HepG2 (cell line): ENCODE data around the gene CATSPERD. TPM values are rescaled to one million over a fixed set of nuclear protein-coding genes. Genes with fewer than 3 reads are reported as not detected.

ENCODE experiments used
- AFF4 ChIP-seq: sonication (generic); formaldehyde crosslinking; IDR thresholded peaks from 2 replicates; pipeline ENCODE4 v1.4.0; 2020; ENCODE audit warnings: missing genetic modification reagents
- ARID4A ChIP-seq: sonication (generic); formaldehyde crosslinking; IDR thresholded peaks from 2 replicates; pipeline ENCODE4 v1.5.0; 2020; ENCODE audit warnings: mild to moderate bottlenecking, missing genetic modification reagents, borderline replicate concordance
- DMTF1 ChIP-seq: sonication (generic); formaldehyde crosslinking; IDR thresholded peaks from 2 replicates; pipeline ENCODE4 v1.4.0; 2020; ENCODE audit warnings: mild to moderate bottlenecking, missing genetic modification reagents
- EZH2 ChIP-seq: conservative IDR thresholded peaks from 2 replicates; pipeline ENCODE4 v1.6.1; 2012; ENCODE audit warnings: mild to moderate bottlenecking, low read depth, low read length, moderate library complexity
- IKZF4 ChIP-seq: sonication (generic); formaldehyde crosslinking; IDR thresholded peaks from 2 replicates; pipeline ENCODE4 v1.5.1; 2020; ENCODE audit warnings: borderline replicate concordance, mild to moderate bottlenecking, low read depth, missing genetic modification reagents; ENCODE audit errors: not compliant biosample characterization
- MTA3 ChIP-seq: sonication (generic); formaldehyde crosslinking; IDR thresholded peaks from 2 replicates; pipeline ENCODE4 v1.4.0; 2020; ENCODE audit warnings: missing genetic modification reagents
- PLRG1 ChIP-seq: fragments of 450-650 bp; conservative IDR thresholded peaks from 2 replicates; pipeline ENCODE4 v1.6.1; 2016
- ZFP90 ChIP-seq: sonication (generic); formaldehyde crosslinking; IDR thresholded peaks from 2 replicates; pipeline ENCODE4 v1.8.0; 2022; ENCODE audit warnings: missing genetic modification reagents, mild to moderate bottlenecking, inconsistent platforms, borderline replicate concordance
- ZNF224 ChIP-seq: sonication (generic); formaldehyde crosslinking; IDR thresholded peaks from 2 replicates; pipeline ENCODE4 v1.5.0; 2020; ENCODE audit warnings: mild to moderate bottlenecking, missing genetic modification reagents
- ZNF280B ChIP-seq: sonication (generic); formaldehyde crosslinking; IDR thresholded peaks from 2 replicates; pipeline ENCODE4 v1.5.0; 2020; ENCODE audit warnings: missing genetic modification reagents, mild to moderate bottlenecking, borderline replicate concordance
- ZNF350 ChIP-seq: sonication (generic); formaldehyde crosslinking; IDR thresholded peaks from 2 replicates; pipeline ENCODE4 v1.4.0; 2020; ENCODE audit warnings: mild to moderate bottlenecking, low read depth, missing genetic modification reagents, borderline replicate concordance
- ZNF432 ChIP-seq: sonication (generic); formaldehyde crosslinking; IDR thresholded peaks from 2 replicates; pipeline ENCODE4 v1.5.0; 2020; ENCODE audit warnings: missing genetic modification reagents, mild to moderate bottlenecking, borderline replicate concordance
- ZNF460 ChIP-seq: sonication (generic); formaldehyde crosslinking; IDR thresholded peaks from 2 replicates; pipeline ENCODE4 v1.5.1; 2020; ENCODE audit warnings: missing genetic modification reagents, mild to moderate bottlenecking, borderline replicate concordance
- ZNF713 ChIP-seq: sonication (generic); formaldehyde crosslinking; IDR thresholded peaks from 2 replicates; pipeline ENCODE4 v1.4.0; 2020; ENCODE audit warnings: mild to moderate bottlenecking, missing genetic modification reagents
- polyA plus RNA-seq, 8 experiments: library from polyadenylated mRNA; depleted of rRNA in 3 of 8; stranded (reverse) in 7 of 8; unstranded in 1 of 8; fragments of >200 nt; fragmentation: Illumina TruSeq in 4 of 8; extraction: Trizol in 4 of 8; gene quantifications; 2 replicates each; pipeline versions ENCODE4 v1.2.1 to v1.2.3, GENCODE V29; 2011 to 2016; ENCODE audit warnings: low read depth in 4 of 8, missing spikeins in 1 of 8, mixed read lengths in 1 of 8; ENCODE audit not compliant: insufficient read depth in 1 of 8
- total RNA-seq, 5 experiments: library from RNA; depleted of rRNA; stranded (reverse); fragments of >200 nt; fragmentation: Illumina TruSeq; extraction: Trizol; gene quantifications; 2 replicates each; pipeline ENCODE4 v1.2.3, GENCODE V29; 2016; ENCODE audit warnings: low read depth in 1 of 5

Gene CATSPERD
- total and polyA plus RNA-seq, 2 of the 13 experiments (the other 11 are each of a cell fraction or from before 2014, with no cell fraction given) = 0.04 TPM; not detected in 1

DNA sequence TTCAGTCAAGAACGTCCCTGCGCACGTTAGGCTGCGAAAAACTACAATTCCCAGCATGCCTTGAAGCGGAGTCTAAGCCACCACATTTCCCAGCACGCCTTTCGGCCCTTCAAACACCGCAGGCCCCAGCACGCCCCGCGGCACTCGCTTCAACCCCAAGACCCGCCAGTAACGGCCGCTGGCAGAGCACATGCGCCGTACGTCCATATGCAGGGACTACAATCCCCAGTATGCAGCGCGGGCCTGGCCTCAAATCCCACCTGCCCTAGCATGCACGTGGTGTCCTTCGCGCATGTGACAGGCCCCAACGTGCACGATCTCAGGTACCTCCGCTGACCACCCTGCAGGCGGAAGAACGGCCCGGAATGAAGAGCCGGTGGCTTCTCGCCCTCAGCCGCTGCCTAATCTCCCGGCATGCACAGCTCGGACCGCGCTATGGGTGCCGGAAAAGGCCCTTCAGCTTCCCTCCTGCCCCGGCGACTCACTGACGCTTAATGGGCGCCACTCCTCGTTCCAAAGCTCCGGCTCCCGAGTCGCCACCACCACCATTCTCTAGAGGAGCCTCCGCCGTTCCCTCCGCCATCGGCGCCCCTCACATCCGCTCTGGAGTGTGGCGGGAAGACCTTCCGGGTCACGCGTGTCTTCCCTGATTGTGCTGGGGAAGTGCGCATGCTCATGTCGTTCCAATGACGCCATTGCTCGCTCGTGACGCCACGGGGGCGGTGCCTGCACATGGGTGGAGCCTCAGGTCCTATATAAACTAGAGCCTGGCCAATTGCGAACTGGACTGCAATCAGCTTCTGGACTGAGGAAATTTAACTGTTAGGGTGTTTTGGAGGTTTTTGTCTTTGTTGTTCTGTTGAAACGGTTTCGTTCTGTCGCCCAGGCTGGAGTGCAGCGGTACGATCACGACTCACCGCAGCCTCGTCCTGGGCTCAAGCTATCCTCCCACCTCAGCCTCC is 70.4 kb downstream of the CATSPERD start, which contains the start of gene DUS3L (continued):
- TF ChIP-seq ZNF280B (CRISPR knock-in tag) (peak; percentile 90), ZNF224 (CRISPR knock-in tag) (no peak; the same call in 1 of the 2 replicates), ZNF432 (no peak), MTA3 (CRISPR knock-in tag) (no peak), PLRG1 (no peak), ZNF460 (CRISPR knock-in tag) (peak; percentile 80; the same call in 1 of the 2 replicates), ZNF350 (peak; percentile 94), ZFP90 (CRISPR knock-in tag) (no peak; the same call in 1 of the 2 replicates), DMTF1 (0 out of 2 replicates have a peak, but pooled peaks have one; percentile 56), ZNF713 (peak; percentile 79; the same call in 1 of the 2 replicates), IKZF4 (no peak), AFF4 (CRISPR knock-in tag) (no peak), ARID4A (peak; percentile 99), EZH2 (no peak)
